Stimulated activated CD8-positive, alpha-beta memory T cell treated with anti-CD3 and anti-CD28 coated beads, Interleukin-7, amount 100 ng/mL, for 48 hours (primary cell): ENCODE data around the gene PDCL3.

ENCODE experiments used
- DNase-seq, 2 donors: peaks; one replicate each; pipeline ENCODE4 v3.0.0-alpha.2; 2020; ENCODE audit warnings: low read depth in 1 of 2; ENCODE audit errors: extremely low read depth in 1 of 2

Gene PDCL3

DNA sequence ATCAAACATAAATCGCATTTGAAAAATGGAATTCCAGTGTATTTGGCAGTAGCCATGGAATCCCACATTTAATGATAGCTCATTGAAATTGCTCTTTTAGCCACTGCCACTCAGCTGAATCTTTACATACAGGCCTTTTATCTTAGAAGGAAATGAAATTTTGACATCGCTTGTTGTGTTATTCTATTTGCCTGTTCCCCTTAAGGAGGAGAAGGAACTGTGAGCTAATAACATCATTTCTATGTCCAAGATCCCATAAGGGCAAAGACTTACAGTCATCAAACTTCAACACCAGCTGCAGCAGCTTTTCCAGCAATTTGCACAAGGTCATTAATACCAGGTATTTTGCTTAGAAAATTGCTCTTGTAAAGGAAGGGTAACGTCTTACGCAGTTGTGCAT, 6.0 kb upstream of the PDCL3 start:
- DNase-seq: no peak

DNA sequence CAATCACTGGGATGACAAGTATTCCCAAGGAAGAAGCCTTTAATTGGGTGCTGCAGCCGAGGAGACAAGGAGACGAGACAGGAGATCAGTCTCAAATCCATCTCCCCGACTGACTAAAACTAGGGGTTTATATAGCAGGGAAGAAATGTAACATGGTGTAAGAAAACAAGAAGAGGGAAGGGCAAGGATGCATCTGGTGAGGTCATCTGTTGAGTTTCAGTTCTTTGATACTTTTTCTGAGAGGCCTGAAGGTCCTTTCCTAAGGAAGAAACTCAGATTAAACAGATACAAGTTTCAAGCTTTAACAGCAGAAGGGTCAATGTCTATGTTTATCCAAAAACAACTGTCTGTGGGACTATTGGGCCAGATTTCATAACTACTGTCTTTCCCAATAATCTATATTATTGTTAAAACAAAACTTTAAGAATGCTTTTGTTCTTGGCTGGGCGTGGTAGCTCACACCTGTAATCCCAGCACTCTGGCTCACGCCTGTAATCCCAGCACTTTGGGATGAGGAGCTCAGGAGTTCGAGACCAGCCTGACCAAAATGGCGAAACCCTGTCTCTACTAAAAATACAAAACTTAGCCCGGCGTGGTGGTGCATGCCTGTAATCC, 2.5 kb upstream of the PDCL3 start:
- DNase-seq: no peak

DNA sequence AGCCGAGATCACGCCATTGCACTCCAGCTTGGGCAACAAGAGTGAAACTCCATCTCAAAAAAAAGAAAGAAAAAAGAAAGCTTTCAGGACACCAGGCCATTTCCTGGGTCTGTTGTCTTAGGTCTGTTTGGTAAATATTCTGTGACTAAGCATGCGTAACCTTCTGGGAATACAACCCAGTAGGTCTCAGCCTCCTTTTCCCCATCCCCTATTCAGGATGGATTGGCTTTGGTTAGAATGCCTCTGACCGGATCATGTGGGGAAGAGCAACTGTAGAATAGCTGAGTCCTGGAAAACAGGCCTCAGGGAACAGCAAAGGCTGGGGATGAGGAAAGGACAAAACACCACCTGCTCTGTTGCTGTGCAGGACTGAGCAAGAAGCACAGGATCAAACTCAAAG, 1.6 kb upstream of the PDCL3 start:
- DNase-seq: no peak

DNA sequence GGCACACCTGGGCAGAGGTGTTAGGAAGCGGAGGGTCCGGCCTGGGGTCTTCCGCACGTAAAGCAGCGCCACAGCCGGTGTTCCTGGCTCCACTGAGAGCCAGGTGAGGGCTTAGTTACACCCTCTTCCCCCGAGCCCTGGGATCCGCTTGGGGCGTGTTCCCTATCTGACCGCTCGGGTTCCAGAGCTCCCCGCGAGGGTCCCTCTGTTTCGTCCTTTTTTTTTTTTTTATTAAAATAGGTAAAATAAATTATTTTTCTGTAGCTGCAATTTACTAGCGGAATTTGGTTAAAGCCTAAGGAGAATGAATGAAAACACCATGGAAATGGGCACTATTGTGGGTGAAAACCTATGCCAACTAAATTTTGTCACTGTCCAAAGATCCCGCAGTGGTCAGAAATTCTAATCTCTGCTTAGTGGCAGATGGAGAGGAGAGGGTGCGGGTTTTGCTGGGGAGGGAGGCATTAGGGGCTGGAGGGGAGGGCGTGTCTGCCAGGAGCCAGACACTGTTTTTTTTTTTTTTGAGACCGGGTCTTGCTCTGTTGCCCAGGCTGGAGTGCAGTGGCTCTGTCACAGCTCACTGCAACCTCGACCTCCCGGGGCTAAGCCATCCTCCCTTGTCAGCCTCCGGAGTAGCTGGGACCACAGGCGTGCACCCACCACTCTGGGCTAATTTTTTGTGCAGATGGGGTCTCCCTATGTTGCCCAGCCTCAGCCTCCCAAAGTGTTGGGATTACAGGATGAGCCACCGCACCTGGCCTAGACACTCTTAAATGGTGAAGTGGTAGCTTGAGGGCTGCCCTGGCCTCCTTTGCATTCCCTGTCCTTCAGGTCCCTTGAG, 834 bp downstream of the PDCL3 start:
- no peak for DNase-seq

DNA sequence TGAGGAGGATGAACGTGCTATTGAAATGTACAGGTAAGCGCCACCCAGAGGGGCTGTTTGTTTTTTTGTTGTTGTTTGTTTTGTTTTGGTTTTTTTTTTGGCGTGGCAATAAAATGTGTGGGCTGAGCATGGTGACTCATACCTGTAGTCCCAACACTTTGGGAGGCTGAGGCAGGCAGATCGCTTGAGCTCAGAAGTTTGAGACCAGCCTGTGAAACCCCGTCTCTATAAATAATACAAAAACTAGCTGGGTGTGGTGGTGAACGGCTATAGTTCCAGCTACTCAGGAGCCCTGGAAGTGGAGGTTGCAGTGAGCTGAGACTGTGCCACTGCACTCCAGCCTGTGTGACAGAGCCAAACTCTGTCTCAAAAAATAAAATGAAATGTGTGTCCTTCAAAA, 6.2 kb downstream of the PDCL3 start:
- no peak for DNase-seq

DNA sequence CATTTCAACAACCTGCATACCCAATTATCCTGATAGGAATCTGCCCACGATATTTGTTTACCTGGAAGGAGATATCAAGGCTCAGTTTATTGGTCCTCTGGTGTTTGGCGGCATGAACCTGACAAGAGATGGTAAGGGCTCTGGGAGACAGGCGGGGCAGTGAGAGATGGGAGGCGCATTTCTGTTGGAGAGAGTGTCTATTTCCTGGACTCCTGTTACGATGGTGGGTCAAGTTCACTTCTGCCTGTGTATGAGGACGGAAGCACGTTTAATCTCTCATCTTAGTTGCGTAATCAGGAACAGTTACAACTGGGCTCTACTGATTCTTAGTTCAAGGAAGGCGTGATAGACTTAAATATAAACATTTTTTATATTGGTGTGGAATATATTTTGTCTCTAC, 8.9 kb downstream of the PDCL3 start:
- no peak for DNase-seq

DNA sequence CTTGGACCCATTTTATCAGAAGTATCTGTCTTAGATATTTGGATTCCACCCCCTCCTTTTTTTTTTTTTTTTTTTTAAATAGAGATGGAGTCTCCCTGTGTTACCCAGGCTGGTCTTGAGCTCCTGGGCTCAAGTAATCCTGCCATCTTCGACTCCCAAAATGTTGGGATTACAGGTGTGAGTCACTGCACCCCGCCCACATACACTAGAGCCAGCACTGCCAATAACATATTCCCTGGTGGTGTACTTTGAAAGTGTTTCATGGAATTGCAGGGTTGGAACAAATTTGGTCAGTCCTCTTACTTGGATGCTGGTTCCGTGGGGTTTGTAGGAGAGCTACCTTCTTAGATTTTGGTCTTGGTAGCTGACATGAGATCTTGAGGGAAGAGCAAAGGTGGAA, 15.0 kb downstream of the PDCL3 start:
- no peak for DNase-seq

DNA sequence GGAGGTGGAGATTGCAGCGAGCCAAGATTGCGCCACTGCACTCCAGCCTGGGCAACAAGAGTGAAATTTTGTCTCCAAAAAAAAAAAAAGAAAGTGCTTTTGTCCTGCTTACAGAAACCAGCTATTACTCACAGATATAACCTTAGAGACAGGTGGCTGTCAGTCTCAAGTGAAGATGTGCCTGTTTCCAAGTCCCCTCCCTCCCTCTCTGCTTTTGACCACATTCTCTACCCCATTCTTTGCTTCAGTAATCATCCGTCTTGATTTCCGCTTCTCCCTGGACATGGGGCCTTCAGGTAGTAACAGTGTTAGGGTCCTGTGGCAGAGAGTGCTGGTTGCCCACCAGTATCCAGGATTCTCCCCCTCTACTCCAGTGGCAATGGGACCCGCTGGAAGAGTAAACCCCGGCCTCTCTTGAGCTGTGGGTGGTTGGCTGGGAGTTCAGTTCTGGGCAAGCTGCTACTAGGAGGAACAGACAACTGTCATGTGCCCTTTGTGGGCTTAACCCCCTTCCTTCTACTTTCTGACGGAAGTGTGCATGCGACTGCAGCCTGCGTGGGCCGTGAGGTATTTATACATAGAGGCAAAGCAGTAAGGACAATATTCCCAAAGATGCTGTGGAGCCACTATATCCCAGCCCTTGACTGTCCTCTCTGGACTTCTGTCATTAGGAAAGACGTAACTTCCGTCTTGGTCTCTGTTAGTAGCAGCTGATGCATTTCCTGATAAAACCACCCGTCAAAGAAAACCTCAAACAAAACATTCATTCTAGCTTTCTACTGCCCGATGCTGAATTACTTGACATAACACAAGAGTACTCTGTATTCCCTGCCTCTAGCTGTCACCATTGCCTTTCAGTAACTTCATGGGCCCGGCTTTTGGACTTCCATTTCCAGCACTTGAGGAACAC, 17.8 kb downstream of the PDCL3 start:
- no peak for DNase-seq

DNA sequence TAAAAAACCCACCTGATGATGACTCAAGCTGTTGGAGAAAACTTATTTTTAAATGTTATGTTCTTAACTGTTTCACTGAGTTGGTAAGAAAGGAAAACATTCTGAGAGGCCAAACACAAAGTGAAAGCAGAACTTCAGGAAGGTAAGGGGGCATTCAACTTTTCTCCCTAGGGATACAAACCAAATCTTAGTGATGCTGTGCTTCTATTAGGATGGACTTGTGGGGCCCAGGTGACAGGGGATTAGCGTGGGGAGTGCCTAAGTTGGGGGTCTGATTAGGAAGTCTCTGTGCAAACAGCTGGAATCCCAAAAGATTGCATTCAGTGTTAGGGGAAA, 18.5 kb downstream of the PDCL3 start:
- DNase-seq: no peak

DNA sequence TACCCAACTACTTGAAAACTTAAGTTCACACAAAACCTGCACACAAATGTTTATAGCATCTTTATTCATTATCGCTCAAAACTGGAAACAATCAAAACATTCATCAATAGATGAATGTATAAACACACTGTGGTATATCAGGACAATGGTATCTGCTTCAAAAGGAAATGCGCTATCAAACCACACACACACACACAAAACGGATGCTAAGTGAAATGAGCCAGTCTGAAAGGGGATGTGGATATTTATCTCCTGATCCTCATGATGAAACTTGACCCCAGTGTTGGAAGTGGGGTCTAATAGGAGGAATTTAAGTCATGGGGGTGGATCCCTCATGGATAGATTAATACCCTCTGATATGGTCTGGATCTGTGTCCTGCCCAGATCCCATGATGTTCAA, 22.0 kb downstream of the PDCL3 start:
- no peak for DNase-seq

DNA sequence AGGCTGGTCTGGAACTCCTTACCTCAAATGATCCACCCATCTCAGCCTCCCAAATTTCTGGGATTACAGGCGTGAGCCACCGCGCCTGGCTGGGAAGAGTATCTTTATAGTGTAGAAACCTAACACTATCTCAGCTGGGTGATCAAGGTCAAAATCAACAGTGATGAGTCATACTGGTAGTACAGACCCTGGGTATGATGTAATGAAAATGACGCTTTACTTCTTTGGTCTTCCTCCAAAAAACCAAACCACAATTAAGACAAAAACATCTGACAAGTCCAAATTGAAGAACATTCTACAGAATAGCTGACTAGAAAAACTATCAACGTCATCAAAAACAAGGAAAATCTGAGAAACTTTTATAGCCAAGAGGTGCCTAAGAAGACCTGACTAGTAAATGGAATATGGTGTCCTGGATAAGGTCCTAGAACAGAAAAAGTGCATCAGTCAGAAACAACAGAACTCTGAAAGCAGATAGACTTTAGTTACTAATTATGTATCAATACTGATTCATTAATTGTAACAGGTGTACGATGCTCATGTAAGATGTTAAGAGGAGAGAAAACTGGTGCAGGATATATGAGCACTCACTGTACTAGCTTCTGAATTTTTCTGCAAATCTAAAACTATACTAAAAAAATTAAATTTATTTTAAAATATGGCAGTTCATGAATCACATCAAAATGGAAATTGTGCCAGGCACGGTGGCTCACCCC, 25.4 kb downstream of the PDCL3 start:
- DNase-seq: no peak

DNA sequence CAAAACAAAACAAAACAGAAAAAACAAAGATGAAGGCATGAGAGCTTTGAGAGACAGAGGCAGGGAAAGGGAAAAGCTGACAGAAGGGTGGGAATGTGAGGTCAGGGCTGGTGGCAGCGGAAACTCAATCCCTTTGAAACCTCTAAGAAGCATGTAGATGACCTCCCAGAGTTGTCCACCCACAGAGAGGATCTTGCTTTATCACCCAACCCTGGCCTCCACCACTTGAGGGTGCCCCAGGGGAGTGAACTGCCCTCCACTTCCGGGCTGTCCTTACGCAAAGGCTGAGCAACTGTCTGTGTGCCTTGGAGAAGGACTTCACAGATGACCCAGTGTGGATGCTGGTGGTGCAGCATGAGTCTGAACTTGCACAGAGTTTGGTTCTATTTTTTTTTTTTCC, 26.7 kb downstream of the PDCL3 start:
- no peak for DNase-seq

DNA sequence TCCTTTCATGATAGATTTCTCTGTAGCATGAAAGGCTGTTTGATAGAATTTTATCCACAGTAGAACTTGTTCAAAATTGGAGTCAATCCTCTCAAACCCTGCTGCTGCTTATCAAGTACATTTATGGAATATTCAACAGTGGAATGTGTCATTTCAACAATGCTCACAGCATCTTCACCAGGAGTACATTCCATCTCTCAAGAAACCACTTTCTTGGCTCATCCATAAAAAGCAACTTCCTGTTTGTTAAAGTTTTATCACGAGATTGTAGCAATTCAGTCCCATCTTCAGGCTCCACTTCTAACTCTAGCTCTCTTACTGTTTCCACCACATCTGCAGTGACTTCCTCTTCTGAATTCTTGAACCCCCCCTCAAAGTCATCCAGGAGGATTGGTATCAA, 29.4 kb downstream of the PDCL3 start:
- DNase-seq: no peak

DNA sequence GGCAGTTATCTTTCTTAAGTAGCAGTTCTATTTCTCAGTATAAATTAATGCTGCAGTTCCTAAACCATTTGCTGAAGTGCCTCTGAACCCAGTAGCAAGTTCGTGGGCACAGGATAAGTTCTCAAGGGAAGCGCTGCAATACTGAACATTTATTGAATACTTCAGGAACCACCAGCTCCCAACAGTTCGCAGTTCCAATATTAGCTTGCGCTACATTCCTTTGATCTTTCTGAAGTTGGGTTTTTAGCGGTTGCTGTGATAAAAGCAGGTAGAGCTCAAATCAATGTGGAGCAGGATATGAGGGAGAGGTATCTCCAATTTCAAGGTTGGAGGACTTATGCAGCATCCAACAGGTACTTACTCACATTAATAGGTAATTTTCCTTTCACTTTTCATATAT, 33.7 kb downstream of the PDCL3 start:
- no peak for DNase-seq

DNA sequence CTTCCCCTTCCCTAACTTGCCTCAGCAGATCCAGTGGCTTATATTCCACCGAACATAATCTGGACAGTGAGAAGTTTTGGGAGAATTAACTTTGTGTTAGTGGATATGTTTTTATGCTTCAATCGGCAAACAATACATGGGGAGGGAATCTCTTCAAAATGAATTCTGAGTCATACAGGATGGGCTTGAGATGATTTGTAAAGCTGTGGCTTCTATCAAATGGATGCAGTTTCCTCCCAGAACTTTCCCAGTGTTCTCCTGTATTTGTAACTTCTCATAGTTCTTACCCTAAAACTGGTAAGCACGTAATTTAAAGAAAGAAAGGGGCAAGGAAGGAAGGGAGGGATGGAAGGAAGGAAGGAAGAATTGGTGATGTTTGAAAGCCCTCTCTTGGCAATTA, 36.8 kb downstream of the PDCL3 start:
- no peak for DNase-seq

DNA sequence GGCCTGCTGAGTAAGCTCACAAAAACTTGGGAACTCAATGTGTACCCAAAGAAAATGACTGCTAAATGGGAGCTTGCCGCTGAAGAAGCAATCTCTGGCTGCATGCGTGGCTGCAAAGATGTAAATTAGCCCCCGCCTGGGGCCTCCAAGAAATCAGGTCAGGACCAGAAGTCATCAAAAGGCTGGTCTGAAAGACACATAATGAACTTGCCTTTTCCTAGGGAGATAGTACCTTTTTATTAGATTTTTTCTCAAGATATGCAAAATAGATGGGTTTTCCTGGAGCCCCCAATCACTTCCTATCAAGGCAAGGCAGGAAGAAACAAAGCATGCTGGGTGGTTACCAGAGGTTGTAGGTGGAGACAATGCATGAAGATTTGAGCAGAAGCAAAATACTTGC, 38.9 kb downstream of the PDCL3 start:
- no peak for DNase-seq

DNA sequence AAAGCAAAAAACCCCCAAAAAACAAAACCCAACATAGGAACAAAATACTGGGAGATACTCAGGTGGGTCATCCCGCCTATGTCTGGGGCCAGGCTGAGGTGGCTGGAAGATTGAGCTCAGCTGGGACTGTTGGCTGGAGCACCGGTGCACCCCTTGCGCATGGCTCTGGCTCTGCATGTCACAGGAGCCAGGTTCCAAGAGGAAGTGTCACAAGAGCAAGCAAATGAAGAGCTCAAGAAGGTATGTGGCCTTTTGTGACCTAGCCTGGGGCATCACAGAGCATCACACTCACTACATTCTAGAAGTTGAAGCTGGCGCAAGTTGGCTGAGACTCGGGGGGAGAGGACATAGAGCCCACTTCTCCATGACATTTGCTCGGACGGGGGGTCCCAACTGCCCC, 40.6 kb downstream of the PDCL3 start:
- no peak for DNase-seq

DNA sequence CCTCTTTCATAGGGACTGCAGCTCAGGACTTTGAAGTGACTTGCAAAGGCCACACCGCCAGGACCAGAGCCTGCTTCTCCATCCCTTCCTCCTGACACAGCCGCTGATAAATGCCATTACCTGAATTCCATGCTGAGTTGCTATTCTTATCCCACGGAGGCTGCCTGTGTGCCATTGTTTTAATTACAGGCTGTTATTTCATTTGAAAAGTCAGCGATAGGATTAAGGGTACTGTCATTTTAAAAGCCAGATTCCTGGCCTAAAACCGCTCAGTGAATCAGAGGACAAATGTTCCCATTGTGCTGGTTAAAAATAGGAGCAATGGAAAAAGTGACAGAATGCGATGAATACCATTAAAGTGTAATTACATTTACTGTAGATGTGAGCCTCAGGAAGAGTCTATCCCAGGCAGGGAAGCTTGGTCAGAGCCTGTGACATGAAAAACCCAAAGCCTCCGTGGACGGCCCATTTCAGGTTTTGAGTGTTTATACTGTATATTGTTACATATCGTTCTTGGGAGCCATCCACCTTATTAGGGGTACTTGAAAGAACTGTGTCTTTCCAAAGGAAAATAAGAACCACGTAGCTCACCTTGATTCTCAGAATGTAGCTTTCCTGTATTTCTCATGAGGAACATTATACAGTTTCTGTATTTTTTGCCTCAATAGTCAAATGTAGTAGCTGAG, 41.3 kb downstream of the PDCL3 start:
- no peak for DNase-seq

DNA sequence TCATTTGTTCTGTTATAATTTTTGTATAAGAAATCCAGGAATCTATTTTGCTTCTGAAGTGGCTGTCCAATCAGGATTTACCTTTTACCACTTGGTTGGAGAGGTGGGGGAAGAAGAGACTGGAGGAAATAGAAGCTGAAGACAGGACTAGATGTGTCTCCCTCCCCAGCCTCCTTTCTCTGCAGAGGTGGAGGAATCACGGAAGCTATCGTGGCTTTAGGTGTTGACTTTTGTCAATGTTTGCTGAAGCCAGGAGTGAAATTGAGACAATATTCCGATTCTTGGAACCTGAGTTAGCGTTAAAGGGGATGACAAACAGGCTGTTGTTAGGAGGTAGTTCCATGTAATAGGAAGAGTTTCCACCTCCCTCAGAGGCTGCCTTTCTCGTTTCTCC, 43.5 kb downstream of the PDCL3 start:
- DNase-seq: no peak

DNA sequence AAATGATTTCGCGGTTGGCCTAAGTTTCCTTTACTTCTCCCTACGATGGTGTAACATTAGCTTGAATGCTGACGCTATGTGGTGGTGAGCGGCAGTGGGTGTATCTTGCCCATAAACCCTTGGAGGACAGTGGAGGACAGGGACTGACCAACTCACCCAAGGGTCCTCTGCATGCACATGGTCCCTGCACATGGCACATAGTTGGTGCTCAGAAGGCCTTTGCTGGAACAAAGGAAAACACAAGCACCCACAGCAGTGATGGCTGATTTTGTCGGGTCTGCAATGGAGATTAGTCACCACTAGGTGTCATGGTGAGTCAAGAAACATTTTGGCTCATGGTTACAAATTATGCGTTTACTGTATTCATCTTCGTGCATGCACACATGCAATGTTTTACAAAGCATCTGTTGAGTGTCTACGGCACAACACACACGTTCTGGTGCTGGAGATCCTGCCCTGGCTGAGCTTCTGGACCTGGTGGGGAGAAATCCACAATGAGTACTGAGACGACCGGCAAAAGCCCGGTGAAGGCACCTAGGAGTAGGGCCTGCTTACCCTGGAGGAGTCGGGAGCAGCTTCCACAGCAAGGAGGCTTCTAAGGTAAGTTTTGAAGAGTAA, 44.0 kb downstream of the PDCL3 start:
- DNase-seq: no peak
